Spleen (tissue), 11 donors: ENCODE data around the gene NKAIN4. TPM values are rescaled to one million over a fixed set of nuclear protein-coding genes. Genes with fewer than 3 reads are reported as not detected.

Experiments used
- DNase-seq: peaks from one replicate; pipeline ENCODE4 v3.0.0-alpha.2; 2020
- H3K27ac ChIP-seq, 8 donors: fragments of 200-600 bp; sonication (generic) in 7 of 8; 1 replicate in 4 of 8; 2 replicates in 4 of 8; pipeline versions ENCODE4 v1.5.0 to v1.8.0; 2016 to 2021; ENCODE audit warnings: inconsistent platforms in 4 of 8, mild to moderate bottlenecking in 4 of 8, moderate library complexity in 1 of 8
- H3K27me3 ChIP-seq, 7 donors: fragments of 200-600 bp; sonication (generic) in 6 of 7; replicated peaks in 1 of 7; 1 replicate in 4 of 7; 2 replicates in 3 of 7; pipeline versions ENCODE4 v1.5.0 to v1.8.0; 2016 to 2021; ENCODE audit warnings: inconsistent platforms in 3 of 7, mild to moderate bottlenecking in 1 of 7
- H3K36me3 ChIP-seq, 6 donors: fragments of 200-600 bp; sonication (generic) in 5 of 6; 1 replicate in 4 of 6; 2 replicates in 2 of 6; pipeline versions ENCODE4 v1.5.0 to v1.8.0; 2016 to 2021; ENCODE audit warnings: inconsistent platforms in 2 of 6
- H3K4me1 ChIP-seq, 6 donors: fragments of 200-600 bp; sonication (generic) in 5 of 6; 1 replicate in 3 of 6; 2 replicates in 3 of 6; pipeline versions ENCODE4 v1.5.0 to v1.8.0; 2016 to 2021; ENCODE audit warnings: inconsistent platforms in 3 of 6
- H3K4me3 ChIP-seq, 8 donors: fragments of 200-600 bp; sonication (generic) in 7 of 8; 1 replicate in 4 of 8; 2 replicates in 4 of 8; pipeline versions ENCODE4 v1.5.0 to v1.8.0; 2016 to 2021; ENCODE audit warnings: inconsistent platforms in 4 of 8, mild to moderate bottlenecking in 4 of 8, moderate library complexity in 2 of 8
- H3K9me3 ChIP-seq, 8 donors: fragments of 200-600 bp; sonication (generic) in 7 of 8; 1 replicate in 4 of 8; 2 replicates in 4 of 8; pipeline versions ENCODE4 v1.5.0 to v1.8.0; 2016 to 2021; ENCODE audit warnings: inconsistent platforms in 4 of 8
- CTCF ChIP-seq, 11 experiments: fragments of 200-600 bp in 7 of 11; fragments of 450-650 bp in 4 of 11; sonication (generic) in 4 of 11; IDR thresholded peaks in 8 of 11; conservative IDR thresholded peaks in 3 of 11; 1 replicate in 7 of 11; 2 replicates in 4 of 11; pipeline versions ENCODE4 v1.4.0 to v1.8.0; 2016 to 2021; ENCODE audit warnings: antibody characterized with exemption in 11 of 11, inconsistent platforms in 4 of 11, mild to moderate bottlenecking in 1 of 11
- POLR2A ChIP-seq, 3 donors: fragments of 450-650 bp; IDR thresholded peaks; one replicate each; pipeline ENCODE4 v1.5.1; 2017; ENCODE audit warnings: antibody characterized with exemption in 3 of 3, mild to moderate bottlenecking in 1 of 3
- POLR2AphosphoS5 ChIP-seq, 3 donors: sonication (generic); formaldehyde crosslinking; IDR thresholded peaks; one replicate each; pipeline ENCODE4 v1.5.1; 2017; ENCODE audit warnings: antibody characterized with exemption in 3 of 3
- WGBS, 5 donors: extraction: QIAGEN DNeasy Blood & Tissue Kit in 3 of 5; methylation state at CpG; one replicate each; pipeline versions ENCODE4 v1.1.5 to v1.1.7; 2013 to 2018; 5-methylcytosine and 5-hydroxymethylcytosine counted together
- intact Hi-C: fragments of 100-400 bp; cut with DNase I; formaldehyde crosslinking; loops from one replicate; pipeline ENCODE4 v1.15.0; 2023; ENCODE audit warnings: low total_unique reads
- polyA plus RNA-seq, 3 donors: library from polyadenylated mRNA; stranded (reverse); fragments of 200-250 nt; gene quantifications; one replicate each; pipeline ENCODE4 v1.2.1, GENCODE V29; 2013
- total RNA-seq, 7 donors: library from RNA; depleted of rRNA in 3 of 7; stranded (reverse); fragments of >200 nt in 3 of 7; fragmentation: NEBNext Ultra II Directional in 4 of 7; extraction: Animal tissue kit (Norgen Biotek cat#: 25700) in 4 of 7; gene quantifications; one replicate each; pipeline versions ENCODE4 v1.1.0 to v1.2.1, GENCODE V29; 2016 to 2021
- donor health status: healthy with polysubstance abuse.
- donor health status: DM: no; HTN: no; CAD: no; lungs with moderate emphysema.
- donor health status: DM: no; HTN: no; CAD: no.
- donor health status: Bipolar disorder and iron deficiency.
- donor health status: healthy.
- donor health status: DM: no; HTN: no; CAD: no.
- donor health status: DM: yes; HTN: yes; CAD: no.

The NKAIN4 gene
- total and polyA plus RNA-seq, 10 donors, result 0.09 TPM; not detected in 9

- 68 to 87% (median 76%) methylated on average over 4 to 8 of the region's 8 CpGs for WGBS, 5 donors
- no peak for TF ChIP-seq POLR2AphosphoS5 (IDR thresholded peaks at IDR 0.05)
- no peak for TF ChIP-seq POLR2A (IDR thresholded peaks at IDR 0.05)
- TF ChIP-seq CTCF (IDR thresholded peaks at IDR 0.05 in 8 of 11, conservative IDR thresholded peaks at IDR 0.05 in 3 of 11), result no peak
- Histone ChIP-seq H3K4me3 (no peak overlapping the region), H3K36me3 (peaks cover 0 to 5% (median 0%) of the 10 kb centered on the region in 6 donors), H3K9me3 (no peaks in the 10 kb centered on the region), H3K27ac (no peak overlapping the region), H3K4me1 (peaks cover 12 to 22% (median 16%) of the 10 kb centered on the region in 6 donors), H3K27me3 (peaks cover 0 to 23% (median 0%) of the 10 kb centered on the region in 7 donors)
- intact Hi-C loops, result no loop called here
- DNase-seq, result no peak
Observed at GRCh38 chr20:63219447-63219821, 34.8 kb downstream of the NKAIN4 start.

- no peaks in the 10 kb centered on the region for H3K9me3 ChIP-seq
- 71 to 88% (median 82%) methylated on average over 10 to 13 of the region's 13 CpGs for WGBS, 5 donors
- peaks cover 0 to 10% (median under 1%) of the 10 kb centered on the region in 6 donors for H3K36me3 ChIP-seq
- peaks cover 12 to 28% (median 22%) of the 10 kb centered on the region in 6 donors for H3K4me1 ChIP-seq
- H3K4me3 ChIP-seq, result no peak overlapping the region
- no peak for DNase-seq
- H3K27me3 ChIP-seq, result peaks cover 0 to 23% (median 0%) of the 10 kb centered on the region in 7 donors
- H3K27ac ChIP-seq, result no peak overlapping the region
- TF ChIP-seq POLR2AphosphoS5 (IDR thresholded peaks at IDR 0.05), result no peak
- no peak for TF ChIP-seq CTCF (IDR thresholded peaks at IDR 0.05 in 8 of 11, conservative IDR thresholded peaks at IDR 0.05 in 3 of 11)
- TF ChIP-seq POLR2A (IDR thresholded peaks at IDR 0.05), result no peak
- intact Hi-C loops, result no loop called here
Observed at GRCh38 chr20:63218701-63219446, 35.4 kb downstream of the NKAIN4 start.

GRCh38 chr20:63217706-63218105 is 36.6 kb downstream of the NKAIN4 start:
- no peak for DNase-seq
- 77 to 91% (median 84%) methylated on average over 3 to 7 of the region's 7 CpGs for WGBS, 5 donors
- intact Hi-C loops, result no loop called here

More at GRCh38 chr20:63217706-63218105, 36.6 kb downstream of the NKAIN4 start:
- H3K4me1 ChIP-seq, result peaks cover 12 to 40% (median 33%) of the 10 kb centered on the region in 6 donors
- H3K9me3 ChIP-seq, result no peaks in the 10 kb centered on the region
- no peak overlapping the region for H3K27ac ChIP-seq
- H3K27me3 ChIP-seq, result peaks cover 0 to 15% (median 0%) of the 10 kb centered on the region in 7 donors
- H3K36me3 ChIP-seq, result peaks cover 0 to 22% (median 10%) of the 10 kb centered on the region in 6 donors
- H3K4me3 ChIP-seq, result no peak overlapping the region
- TF ChIP-seq POLR2AphosphoS5 (IDR thresholded peaks at IDR 0.05) (no peak), CTCF (IDR thresholded peaks at IDR 0.05 in 8 of 11, conservative IDR thresholded peaks at IDR 0.05 in 3 of 11) (no peak), POLR2A (IDR thresholded peaks at IDR 0.05) (no peak)
